Endothelial cell of hepatic sinusoid (primary cell): Measurements from ENCODE around the gene SHF.
"Not testable (repeated sequence)": the region's sequence is repeated elsewhere in the genome, so short reads cannot be mapped to it uniquely, and the experiment has no call there.

ENCODE experiments used
- in situ Hi-C: cut with HindIII; loops from 2 replicates; pipeline ENCODE4 v1.10.0; 2017; ENCODE audit warnings: low sequenced_read_pairs

SHF gene, protein sequence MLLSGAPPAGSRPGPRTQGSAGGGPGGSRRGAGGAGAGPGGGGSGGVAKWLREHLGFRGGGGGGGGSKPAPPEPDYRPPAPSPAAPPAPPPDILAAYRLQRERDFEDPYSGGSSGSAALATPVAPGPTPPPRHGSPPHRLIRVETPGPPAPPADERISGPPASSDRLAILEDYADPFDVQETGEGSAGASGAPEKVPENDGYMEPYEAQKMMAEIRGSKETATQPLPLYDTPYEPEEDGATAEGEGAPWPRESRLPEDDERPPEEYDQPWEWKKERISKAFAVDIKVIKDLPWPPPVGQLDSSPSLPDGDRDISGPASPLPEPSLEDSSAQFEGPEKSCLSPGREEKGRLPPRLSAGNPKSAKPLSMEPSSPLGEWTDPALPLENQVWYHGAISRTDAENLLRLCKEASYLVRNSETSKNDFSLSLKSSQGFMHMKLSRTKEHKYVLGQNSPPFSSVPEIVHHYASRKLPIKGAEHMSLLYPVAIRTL

DNA sequence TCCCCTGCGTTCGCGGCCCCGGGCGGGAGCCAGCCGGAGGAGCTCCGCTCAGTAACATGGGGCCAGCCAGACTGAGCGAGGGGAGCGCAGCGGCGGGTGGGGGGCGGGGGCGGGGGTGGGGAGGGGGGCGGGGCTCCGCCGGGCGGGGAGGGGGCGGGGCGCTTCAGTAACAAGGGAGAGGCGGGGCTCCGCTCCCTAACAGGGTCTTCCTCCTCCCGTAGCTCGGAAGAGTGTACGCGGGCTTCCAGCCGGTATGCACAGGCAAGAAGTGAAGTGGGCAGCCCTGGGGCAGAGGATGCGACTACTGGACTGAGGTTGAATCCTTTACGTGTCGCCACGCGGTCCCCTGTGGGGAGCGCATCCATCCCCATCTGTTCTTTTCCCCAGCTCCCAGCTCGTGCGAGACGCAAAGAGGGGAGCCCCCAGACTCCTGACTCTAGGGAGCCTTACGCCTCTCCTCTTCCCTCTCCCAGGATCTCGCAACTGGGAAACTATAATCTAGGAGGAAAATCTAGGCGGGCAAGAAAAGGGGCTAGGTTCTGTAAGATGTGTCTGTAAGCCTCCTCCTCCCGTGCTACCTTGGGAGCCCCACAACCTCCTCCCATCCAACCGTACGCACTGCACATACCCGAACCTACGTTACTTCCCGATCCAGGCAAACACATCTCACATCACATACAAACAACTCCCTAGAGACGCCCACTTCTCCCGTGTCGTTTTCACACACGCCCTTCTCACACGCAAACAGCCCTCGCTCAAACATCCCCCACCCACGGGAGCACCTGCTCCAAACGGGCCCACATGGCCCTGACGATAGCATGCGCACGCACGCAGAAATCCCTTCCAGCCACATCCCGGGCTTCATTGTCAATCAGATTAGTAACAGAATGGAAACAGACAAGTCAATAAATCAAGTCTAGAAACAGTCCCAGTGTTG lies at the start of gene SHF:
Gene SHF, minus strand, starts transcription at position 73 of the 937 bp plus-strand sequence. Its CDS starts 15 bp downstream, at position 58.
- in situ Hi-C loops: no loop called here

DNA sequence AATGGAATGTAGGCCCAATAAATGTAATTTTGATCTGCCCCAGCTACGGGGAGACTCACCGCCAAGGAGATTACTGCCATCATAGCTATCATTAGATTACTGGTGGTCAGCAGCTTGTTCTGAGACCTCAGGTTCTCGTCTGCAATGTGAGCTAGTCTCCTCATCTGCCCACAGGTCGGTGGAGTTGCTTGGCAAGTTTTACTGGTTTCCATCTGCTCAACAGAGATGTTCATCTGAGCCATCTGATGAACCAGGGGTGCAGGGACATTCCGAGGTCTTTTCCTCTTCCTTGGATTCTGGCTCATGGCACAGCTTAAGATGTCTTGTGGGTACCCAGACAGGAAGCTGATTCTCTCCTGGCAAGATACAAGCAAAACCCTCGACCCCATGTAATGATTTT lies 49.0 kb upstream of the SHF start:
- in situ Hi-C loops: not testable (repeated sequence)

DNA sequence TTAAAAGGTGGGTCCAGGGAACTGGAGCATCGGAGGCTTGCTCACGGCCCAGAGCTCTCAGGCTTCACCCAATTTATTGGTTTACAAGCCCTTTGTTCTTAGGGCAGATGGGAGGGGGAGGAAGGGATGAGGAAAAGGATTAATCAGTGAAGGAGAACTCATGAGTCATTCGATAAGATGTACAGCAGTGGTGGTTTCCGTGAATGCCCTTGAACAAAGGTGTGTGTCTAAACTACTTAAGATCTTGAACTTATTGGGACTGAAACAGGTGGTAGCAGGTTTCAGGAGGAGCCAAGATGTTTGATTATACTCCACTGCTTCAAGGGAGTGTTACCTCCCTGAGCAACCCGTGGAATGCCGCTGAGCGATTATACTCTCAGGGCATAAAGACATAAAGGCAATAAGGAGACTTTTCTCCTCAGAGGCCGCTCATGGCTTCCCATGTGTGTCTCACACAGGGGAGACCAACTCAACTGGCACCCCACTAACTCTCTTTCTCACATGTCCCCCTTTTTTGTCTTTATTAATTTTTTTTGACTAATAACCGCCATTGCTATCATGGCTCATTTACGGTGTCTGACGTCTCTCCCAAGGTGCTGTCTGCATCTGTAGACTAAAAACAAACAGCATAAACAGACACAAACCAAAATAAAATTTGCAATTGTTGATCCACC lies 46.9 kb upstream of the SHF start:
- in situ Hi-C loops: no loop called here

DNA sequence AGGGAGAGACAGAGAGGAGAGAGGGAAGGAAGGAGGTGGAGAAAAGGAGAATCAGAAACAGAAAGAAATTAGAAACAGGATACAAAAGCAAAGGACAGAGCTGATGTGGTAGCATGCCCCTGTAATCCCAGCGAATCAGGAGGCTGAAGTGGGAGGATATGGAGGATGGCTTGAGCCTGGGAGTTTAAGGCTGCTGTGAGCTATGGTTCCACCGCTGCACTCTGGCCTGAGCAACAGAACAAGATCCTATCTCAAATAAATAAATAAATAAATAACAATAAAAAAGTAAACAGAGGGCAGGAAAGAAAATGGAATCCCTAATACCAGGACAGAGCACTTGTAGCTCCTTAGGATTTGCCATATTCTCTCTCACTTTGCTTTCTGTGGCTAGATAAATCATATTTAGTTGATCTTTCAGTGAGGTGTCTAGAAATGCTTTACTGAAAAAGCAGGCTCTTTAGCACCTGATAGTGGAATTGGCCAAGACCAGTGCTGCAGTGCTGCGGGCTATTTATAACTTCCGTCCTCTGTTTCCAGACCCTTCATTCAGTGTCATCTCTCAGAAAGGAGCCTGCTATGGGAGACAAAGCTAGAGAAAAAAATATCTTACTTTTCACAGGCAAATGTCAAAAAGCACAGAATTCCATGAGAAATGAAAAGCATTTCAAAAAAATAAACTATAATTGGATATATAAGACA lies 44.2 kb upstream of the SHF start:
- in situ Hi-C loops: no loop called here

DNA sequence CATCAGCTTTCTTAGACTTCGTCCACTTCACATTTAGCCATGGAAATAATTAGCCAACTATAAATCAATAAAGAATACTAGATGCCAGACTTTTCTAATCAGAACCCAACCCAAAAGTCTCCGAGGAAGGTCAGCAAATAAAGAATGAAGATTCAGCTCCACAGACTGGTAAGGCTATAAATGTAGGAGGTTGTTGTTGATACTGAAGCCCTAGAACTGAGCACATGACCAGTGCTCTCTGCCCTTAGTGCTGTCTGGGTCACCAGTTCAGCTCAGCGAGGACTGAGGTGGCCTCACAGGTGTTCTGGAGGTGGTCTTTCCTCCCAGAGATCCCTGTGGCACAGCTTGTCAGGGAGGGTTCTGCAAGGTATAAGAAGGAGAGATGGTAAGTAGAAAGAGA lies 43.4 kb upstream of the SHF start:
- in situ Hi-C loops: no loop called here

DNA sequence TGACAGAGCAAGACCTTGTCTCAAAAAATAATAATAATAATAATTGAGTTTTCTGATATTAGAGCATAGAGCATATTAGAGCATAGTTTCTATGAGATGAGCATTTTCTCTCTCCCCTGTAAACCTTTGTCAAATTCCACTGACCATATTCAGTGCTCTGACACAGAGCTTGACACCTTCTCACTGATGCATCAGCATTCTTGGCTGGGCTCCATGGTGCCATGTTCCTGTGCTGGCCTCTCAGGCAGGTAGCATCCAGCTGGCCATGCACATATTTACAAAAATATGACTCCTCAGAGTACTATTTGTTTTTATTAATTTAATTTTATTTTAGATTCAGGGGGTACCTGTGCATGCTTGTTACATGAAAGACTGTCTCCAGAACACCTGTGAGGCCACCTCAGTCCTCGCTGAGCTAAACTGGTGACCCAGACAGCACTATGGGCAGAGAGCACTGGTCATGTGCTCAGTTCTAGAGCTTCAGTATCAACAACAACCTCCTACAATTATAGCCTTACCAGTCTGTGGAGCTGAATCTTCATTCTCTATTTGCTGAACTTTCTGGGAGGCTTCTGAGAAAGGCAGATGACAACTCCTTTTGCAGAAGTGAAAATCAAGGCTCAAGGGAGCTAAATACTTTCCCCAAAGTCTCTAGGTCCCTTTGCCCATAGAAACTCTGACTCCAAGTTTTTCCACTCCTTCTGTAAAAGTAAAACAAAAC lies 42.6 kb upstream of the SHF start:
- in situ Hi-C loops: no loop called here

DNA sequence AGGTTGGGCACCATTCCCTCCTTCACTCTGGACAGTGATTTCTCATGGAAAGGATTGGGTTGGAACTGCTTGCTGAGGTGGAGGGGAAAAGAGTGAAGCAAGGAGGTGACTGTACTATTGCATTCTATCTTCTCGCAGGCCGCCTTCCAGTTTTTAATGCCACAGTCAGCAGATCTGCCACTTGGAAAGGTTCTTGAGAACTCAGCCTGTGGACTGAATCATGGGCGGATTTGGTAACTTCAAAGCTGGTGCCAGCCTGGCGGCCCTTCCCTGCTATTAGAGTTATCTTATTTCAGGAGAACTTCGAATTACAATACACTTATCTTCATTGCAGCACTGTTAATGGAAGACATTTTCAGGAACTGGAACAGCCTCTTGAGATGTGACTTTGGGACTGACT lies 41.2 kb upstream of the SHF start:
- in situ Hi-C loops: no loop called here

DNA sequence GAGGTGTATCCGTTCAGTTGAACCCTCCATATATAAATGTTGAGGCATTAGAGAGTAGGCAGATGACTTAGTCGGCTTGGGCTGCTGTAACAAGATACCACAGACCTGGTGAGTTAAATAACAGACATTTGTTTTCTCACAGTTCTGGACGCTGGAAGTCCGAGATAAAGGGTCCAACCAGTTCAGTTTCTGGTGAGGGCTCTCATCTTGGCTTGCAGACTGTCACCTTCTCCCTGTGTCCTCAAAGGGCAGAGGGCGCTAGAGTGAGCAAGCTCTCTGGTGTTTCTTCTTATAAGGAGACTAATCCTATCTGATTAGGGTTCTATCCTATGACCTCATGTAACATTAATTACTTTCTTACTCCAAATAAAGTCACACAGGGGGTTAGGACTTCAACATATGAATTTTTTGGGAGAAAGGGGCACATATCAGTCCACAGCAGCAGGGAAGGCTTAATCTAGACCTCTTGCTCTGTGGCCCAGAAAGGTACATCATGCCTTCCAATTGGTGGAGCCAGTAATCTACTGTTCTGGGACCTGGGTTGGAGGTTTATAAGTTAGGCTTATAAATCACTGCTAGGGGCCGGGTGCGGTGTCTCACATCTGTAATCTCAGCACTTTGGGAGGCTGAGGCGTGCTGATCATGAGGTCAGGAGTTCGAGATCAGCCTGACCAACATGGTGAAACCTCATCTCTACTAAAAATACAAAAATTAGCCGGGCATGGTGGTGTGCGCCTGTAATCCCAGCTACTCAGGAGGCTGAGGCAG lies 37.9 kb upstream of the SHF start:
- in situ Hi-C loops: no loop called here

DNA sequence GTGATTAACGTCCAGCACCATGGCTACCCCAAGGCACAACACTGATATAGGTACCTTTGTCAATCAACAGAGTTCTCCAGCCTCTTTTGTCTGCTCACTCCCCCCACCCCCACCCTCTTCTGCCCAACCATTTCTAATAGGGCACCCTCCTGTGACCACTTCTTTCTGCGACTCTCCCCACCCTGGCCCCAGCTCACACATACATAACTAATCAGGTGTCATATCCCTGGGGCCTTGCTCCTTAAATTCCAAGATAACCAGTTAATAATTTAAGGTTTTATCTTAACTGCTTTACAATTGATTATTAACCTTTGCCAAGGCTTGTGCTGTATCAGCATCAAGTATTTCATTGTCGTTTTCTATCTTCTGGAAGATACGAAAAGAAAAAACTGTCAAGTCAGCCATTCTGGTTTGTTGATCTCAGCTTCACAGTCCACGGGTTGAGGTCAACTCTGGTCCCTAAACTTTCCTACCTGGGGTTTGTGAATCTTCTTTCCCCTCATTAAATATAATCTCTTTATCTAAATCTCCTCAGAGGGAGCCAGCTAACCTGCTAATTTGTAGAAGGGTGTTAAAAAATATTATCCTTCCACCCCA lies 37.0 kb upstream of the SHF start:
- in situ Hi-C loops: no loop called here

DNA sequence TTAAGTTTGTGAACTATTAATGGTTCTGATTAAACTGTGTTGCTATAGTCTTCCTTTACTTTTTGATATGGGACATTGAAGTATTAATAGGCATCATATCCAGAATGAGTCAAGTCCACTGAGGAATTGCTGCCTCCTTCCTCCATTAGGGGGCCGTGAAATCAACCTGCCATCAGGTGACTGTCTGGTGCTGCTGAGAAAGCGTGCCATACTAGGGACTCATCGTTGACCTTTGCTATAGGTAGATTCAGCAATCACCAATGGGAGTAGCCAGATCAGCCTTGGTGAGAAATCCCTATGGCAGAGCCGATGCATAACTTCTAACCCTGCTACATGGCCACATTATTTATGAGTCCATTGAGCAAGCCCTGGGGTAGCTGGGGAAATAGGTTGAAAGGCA lies 34.2 kb upstream of the SHF start:
- in situ Hi-C loops: no loop called here

DNA sequence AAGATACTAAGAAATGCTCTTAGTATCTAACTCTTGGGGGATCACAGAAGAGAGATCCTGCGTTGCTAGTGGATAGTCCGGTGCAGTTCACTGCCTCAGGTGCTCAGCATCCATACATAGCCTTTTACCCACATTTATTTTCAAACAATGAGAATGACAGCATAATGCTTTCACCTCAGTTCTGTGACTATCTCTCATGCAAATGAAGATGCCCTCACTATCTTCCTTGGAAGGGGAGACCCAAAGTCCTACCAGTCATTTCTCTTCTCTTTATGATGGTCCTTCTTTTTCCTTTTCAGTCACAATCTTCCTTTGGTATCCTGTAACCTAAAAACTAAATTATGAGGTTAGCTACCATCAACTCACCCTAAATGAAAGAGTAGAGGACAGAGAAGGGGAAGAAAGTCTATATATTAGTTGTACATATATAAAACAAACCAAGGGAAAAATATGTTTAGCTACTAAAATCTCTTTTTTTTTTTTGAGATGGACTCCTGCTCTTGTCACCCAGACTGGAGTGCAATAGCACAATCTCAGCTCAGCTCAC lies 33.4 kb upstream of the SHF start:
- in situ Hi-C loops: no loop called here

DNA sequence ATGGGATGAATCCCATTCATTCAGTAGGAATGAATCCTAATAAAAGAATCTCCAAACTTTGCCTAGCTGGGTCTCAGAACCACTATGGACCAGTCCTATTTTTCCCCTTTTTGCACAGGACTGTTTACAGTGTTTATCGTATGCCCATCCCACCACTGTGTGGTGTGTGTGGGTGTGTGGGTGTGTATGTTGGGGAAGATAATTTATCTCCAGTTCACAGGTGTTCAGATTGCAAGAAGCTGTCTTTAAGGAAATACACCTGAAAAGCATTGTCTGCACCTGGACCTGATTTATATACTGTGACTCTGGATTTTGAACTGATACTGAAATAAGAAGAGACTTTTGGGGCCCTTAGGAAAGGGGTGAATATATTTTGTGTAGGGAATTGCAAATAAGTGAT lies 24.7 kb upstream of the SHF start:
- in situ Hi-C loops: no loop called here

DNA sequence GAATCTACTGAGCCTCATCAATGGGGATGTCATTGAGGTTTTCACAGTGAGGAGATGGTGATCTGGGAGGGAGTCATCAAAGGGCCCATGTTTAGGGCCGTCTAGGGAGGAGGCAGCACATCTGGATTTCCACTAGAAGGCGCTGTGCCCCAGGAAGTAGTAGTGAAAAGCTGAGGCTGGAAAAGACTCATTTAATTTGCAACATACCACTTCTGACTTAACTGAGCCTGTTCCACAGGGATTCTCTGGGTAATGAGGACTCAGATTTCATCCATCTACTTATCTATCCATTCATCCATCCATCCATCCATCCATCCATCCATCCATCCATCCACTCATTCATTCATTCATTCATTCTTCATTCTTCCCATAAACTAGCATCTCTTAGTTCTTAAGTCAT lies 17.4 kb upstream of the SHF start:
- in situ Hi-C loops: no loop called here

DNA sequence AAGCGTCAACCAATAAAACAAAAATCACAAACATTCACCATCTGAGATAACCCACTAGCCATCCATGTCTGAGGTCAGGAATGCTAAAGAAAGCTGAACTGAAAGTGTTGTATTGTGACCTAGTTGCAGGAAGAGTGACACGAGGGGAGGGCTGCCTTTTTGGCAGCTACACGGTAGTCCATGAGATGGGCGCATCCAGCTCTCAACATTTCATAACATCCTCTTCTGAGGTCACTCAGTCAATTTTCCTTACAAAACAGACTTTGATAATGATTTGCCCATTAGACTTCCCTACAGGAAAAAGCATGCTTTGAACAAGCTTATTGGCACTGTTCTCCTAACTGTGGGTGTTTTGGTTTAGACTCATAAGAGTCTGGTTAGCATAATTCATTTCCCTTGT lies 15.4 kb upstream of the SHF start:
- in situ Hi-C loops: loop anchor here (5.0 kb wide), 2 partner anchors 41 to 209 kb away; no protein-coding TSS in a partner anchor

DNA sequence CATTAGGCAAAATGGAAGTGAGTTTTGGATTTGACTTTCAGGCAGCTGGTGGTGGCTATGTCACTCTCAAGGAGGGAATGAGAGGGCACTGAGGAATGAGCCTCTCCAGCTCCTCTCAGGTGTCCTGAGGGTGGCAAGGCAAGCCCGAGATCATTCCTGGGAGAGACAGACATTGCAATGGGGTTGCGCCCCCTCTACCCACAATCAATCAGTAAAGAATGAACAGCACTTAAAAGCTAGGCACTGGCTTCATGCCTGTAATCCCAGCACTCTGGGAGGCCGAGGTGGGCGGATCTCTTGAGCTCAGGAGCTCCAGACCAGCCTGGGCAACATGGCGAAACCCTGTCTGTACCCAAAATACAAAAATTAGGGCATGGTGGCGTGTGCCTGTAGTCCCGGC lies 14.1 kb upstream of the SHF start:
- in situ Hi-C loops: loop anchor here (5.0 kb wide), 2 partner anchors 40 to 210 kb away; no protein-coding TSS in a partner anchor

DNA sequence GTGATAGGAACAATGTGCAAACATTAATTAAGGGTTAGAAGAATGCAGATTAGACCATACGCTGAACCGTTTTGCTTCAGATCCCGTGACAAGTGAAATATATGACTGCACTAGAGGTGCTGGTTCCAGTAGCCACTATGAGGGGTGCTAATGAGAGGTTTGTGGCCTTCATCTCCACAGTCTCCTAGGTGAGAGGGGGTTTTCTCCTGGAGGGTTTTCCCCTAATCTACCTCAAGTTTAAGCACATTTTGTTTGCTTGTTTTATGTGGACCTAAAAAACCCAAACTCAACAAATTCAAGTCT lies 13.7 kb upstream of the SHF start:
- in situ Hi-C loops: loop anchor here (5.0 kb wide), 2 partner anchors 39 to 211 kb away; no protein-coding TSS in a partner anchor

DNA sequence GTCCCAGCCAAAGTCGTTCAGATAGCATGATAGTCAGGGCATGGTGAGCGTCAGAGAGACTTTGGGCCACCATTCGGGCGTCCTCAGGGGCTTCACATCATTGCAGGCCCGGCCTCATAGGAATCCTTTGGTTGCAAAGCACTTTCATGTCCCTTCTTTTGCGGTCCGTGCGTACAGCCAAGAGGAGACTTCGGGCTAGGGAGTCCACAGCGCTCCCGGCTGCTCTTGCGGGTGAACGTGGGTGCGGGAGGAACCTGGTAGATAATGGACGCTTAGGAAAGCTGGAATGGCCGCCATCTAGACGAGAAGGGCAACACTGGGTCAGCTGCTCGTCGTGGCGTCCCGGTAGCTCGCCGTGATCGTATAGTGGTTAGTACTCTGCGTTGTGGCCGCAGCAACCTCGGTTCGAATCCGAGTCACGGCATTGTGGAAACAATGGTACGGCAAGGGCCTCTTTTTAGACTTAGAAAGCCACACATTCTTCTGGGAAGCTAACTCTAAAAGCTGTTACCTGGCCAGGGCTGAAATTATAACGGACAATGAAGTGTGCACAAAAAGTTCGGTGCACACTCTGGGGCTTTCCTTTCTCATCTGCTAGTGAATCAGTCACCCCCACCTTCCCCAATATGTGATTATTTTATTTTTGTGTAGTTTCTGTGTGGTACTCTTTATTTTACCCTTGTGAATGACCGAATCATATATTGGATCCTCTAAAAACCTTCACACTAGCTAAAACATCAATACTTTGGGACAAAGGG lies 13.2 kb upstream of the SHF start:
- in situ Hi-C loops: loop anchor here (5.0 kb wide), 2 partner anchors 39 to 211 kb away; no protein-coding TSS in a partner anchor
